NCI-H1694 treated with DMSO at 0.1 percent for 48 hours (cell line): ENCODE results near the gene DUSP28.

Experiments used
- DNase-seq: peaks from one replicate; lab custom pipeline; 2025; lab: John Stamatoyannopoulos, UW

The DUSP28 gene

GRCh38 chr2:240573071-240573515 is 12.9 kb downstream of the DUSP28 start:
- no peak for DNase-seq

GRCh38 chr2:240573516-240574385 is 13.6 kb downstream of the DUSP28 start:
- DNase-seq, result no peak

- DNase-seq, result no peak
Observed at GRCh38 chr2:240574386-240575100, 14.4 kb downstream of the DUSP28 start.

- DNase-seq, result no peak
Observed at GRCh38 chr2:240575101-240575965, 15.2 kb downstream of the DUSP28 start.

GRCh38 chr2:240576036-240576435 is 15.9 kb downstream of the DUSP28 start:
- DNase-seq, result no peak

GRCh38 chr2:240576436-240577205 is 16.5 kb downstream of the DUSP28 start:
- DNase-seq, result no peak

GRCh38 chr2:240577281-240578109 is 17.3 kb downstream of the DUSP28 start:
- DNase-seq, result no peak

- no peak for DNase-seq
Observed at GRCh38 chr2:240578110-240578450, 17.9 kb downstream of the DUSP28 start.

- no peak for DNase-seq
Observed at GRCh38 chr2:240578488-240578887, 18.3 kb downstream of the DUSP28 start.

- no peak for DNase-seq
Observed at GRCh38 chr2:240579071-240579762, 19.1 kb downstream of the DUSP28 start.

- DNase-seq, result peak; percentile 82
Observed at GRCh38 chr2:240579771-240580614, 19.8 kb downstream of the DUSP28 start.

- DNase-seq, result no peak
Observed at GRCh38 chr2:240581811-240582210, 21.7 kb downstream of the DUSP28 start.

- no peak for DNase-seq
Observed at GRCh38 chr2:240582781-240583180, 22.6 kb downstream of the DUSP28 start.

GRCh38 chr2:240583774-240584173 is 23.6 kb downstream of the DUSP28 start:
- DNase-seq, result no peak

GRCh38 chr2:240584486-240585031 is 24.4 kb downstream of the DUSP28 start:
- DNase-seq, result peak; percentile 98

- no peak for DNase-seq
Observed at GRCh38 chr2:240585101-240585500, 24.9 kb downstream of the DUSP28 start.

- DNase-seq, result no peak
Observed at GRCh38 chr2:240585681-240586197, 25.6 kb downstream of the DUSP28 start.

GRCh38 chr2:240586198-240586918 is 26.2 kb downstream of the DUSP28 start, which contains the start of gene CAPN10:
TSS of gene CAPN10 (plus strand) at chr2:240586734. CDS start at chr2:240586912, 178 bp downstream.
- peak; percentile 91 for DNase-seq
